ENCODE results near the gene ADAMTS6.

GRCh38 chr5:65329266-65329665, 152.5 kb downstream of the ADAMTS6 start:
- TF ChIP-seq TAF1 (IDR thresholded peaks at IDR 0.05; ENCODE audit: borderline replicate concordance, insufficient read depth, low read length): no peak
- no peak for TF ChIP-seq POLR2AphosphoS5 (IDR thresholded peaks at IDR 0.05; ENCODE audit: low read depth, low read length)
